HG02678 (cell line): Measurements from ENCODE around the gene KIAA1671.
"Not testable (repeated sequence)": the region's sequence is repeated elsewhere in the genome, so short reads cannot be mapped to it uniquely, and the experiment has no call there.

ENCODE experiments used
- ATAC-seq: cut with Tn5 transposase; IDR thresholded peaks from one replicate; pipeline ENCODE4 v1.9.1; 2021; ENCODE audit warnings: mild to moderate bottlenecking, moderate library complexity; ENCODE audit not compliant: unreplicated experiment

KIAA1671 gene

GRCh38 chr22:25183949-25184619 is 231.6 kb downstream of the KIAA1671 start:
- ATAC-seq: no peak

- no peak for ATAC-seq
Observed at GRCh38 chr22:25186140-25186539, 233.6 kb downstream of the KIAA1671 start.

DNA sequence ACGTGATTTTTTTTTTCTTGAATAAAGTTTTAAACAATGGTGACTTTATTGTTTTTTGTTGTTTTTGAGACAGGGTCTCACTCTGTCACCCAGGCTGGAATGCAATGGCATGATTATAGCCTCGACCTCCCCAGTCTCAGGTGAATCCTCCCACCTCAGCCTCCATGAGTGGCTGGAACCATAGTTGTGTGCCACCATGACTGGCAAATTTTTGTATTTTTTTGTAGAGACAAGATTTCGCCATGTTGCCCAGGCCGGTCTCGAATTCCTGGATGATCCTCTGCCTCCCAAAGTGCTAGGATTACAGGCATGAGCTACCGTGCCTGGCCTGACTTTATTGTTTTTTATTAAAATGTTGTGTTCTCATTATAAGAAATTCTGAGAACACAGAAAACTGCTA is 235.0 kb downstream of the KIAA1671 start:
- ATAC-seq: no peak

DNA sequence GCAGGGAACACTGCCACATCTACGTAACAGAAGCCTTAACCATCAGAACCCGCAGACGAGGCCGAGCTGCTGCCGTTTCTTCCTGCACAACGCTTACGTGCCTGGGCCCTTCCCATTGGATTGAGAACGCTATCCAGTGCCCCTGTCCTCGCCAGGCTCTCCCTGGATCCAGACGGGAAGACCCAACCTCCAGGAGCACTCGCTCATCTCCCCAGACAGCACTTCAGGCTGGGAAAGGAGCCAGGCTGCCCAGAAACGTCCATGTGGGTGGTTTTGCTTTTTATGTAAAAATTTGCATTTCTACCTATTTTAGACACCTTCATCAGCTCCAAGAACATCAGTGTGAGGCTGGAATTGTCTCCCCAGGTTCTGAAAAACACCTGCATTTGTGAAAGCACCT is 239.9 kb downstream of the KIAA1671 start:
- no peak for ATAC-seq

DNA sequence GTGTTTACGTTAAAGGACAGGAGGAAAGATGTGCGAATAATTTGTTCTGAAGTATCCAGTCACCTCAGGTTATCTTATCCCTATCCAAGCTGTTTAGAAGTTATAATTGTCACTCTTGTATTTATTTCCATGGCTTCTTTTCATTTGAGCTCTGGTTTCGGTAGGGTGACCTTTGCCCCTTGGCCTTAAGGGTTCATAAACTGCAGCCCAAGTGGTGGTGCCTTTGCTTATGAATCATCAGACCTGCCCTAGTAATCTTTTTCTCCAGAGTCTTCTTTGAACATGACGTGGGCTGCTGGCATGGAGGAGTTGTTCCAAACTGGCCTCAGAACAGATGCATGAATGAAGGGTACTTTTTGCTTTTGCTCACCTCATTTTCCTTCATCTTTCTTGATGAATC is 240.6 kb downstream of the KIAA1671 start:
- no peak for ATAC-seq

DNA sequence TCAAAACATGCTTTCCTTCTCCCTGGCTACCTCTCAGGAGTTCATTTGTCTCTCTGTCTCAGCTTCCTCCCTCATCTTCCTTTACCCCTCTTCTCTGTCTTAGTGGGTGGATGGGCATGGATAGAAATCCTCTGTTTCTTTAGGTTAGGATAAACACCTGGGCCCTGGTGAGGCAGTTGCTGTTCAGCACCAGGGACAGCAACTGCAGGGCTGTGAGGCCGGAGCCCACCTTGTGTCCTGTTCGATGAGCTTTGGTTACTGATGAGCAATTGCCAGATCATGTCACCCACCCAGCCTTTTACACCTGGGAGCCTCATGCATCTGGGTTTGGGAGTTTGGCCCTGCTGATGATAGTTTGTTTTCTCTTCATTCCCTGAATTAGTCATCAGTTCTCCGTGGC is 241.0 kb downstream of the KIAA1671 start:
- no peak for ATAC-seq

DNA sequence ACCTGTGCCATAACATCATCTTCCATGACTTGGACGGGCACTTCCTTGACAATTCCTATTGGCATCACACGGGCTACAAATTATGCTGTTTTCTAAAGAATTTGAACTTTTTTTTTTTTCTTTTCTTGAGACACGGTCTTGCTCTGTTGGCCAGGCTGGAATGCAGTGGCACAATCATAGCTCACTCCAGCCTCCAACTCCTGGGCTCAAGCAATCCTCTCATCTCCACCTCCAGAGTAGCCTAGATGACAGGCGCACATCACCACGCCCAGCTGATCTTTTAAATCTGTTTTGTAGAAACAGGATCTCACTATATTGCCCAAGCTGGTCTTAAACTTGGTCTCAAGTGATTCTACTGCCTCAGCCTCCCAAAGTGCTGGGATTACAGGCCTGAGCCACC is 243.8 kb downstream of the KIAA1671 start:
- no peak for ATAC-seq

DNA sequence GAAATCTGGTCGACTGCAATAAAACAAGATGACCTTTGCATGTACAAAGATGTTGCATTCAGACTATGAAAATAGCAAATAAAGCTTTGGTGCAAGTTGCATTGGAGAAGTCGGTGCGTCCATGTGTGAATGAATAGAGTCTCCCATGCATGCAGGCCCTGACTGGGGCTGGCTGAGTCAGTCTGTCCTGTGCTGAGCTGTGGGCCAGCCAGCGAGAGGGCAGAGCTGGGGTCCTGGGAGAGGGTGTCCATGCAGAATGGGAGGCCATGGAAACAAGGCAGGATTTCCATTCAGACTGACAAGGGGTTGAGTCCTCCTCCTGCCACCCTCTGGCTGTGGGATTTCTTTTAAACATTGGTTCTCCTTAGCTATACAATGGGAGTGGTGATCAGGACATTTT is 244.8 kb downstream of the KIAA1671 start:
- ATAC-seq: no peak

DNA sequence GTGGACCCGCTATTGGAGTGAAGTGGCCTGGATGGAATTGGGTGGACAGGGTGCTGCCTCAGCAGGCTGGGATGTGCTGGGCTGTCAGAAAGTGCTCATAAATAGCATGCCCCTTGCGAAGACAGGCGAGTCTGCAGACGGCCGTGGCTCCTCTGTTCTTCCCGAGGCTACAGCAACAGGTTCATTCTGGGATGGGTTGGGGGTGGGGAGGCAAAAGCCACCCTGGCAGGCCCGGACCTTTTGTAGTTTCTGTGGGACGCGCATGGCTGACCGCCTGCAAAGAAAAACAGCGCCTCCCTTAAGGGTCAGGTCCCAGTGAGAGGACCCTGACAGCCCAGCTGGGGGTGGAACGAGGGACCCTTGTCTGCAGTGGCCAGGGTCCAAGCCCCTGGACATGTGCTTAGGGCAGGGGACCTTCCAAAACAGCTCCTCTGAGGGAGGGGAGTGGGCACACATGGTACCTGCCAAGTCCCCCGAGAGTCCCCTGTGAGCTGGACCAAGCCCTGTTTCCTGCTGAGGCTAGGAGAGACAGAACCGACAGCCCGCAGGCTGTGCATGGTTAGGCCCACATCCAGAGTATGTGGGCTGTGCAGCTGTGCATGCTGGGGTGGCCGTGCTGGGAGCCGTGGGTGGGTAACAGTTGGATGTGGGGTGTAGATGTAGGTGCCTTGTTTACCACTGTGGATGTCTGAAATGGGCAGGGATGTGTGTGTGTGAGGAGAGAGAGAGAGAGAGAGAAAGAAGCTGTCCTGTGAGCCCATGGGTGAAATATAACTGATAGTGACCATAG is 247.4 kb downstream of the KIAA1671 start, which contains the start of gene CRYBB3:
TSS of gene CRYBB3 (plus strand) at position 128 of the 790 bp plus-strand sequence. CDS start 1,539 bp downstream, outside the sequence.
- ATAC-seq: no peak

DNA sequence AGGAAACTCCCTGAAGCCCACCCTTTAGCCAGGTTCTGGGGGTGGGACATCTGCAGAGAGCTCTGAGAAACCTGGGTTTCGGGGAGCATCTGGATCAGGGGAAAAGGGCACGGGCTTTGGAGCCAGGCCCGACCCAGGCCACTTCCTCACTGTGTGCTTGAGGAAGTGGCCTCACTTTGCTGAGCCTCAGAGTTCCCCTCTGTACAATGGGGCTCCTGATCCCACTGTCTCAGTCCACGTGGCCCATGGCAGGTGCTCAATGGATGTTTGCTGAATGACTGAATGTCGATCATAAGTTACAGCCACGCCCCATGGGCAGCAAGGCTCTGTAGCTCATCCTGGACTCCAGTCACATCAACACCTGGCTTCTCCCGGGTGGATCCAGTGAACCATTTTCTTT is 248.5 kb downstream of the KIAA1671 start:
- no peak for ATAC-seq

DNA sequence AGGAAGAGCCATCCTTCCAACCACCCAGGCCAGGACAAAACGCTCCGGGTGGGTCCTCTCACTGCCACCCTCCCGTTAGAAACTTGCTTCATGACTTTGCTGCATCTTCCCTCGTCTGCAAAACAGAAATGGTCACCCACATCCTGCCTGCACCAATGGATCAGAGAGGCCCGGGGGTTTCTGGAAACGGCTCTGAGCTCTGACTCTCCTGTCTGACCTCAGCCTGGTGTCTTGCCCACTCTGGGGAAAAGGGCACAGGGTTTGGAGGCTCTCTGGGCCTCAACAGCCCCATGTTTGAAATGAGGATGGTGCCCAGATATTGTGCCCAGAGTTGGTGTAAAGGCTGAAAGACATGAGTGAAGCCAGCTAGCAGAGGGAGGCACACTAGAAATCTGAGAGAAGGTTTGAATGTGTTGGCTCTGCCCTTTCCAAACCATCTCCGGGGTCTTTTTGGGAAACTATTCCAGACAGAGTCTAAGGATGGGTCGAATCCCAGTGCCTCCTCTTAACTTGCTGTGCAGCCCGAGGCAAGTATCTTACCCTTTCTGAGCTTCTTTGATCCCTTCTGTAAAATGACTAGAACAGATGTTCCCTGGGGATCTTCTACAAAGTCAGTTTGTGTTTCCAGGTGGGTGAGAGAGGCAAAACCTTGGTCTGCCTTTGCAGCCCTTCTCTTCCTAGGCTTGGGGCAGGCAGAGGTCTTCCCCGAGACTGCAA is 249.2 kb downstream of the KIAA1671 start:
- no peak for ATAC-seq

- no peak for ATAC-seq
Observed at GRCh38 chr22:25202290-25202921, 249.9 kb downstream of the KIAA1671 start.

- ATAC-seq: no peak
Observed at GRCh38 chr22:25203082-25203481, 250.6 kb downstream of the KIAA1671 start.

DNA sequence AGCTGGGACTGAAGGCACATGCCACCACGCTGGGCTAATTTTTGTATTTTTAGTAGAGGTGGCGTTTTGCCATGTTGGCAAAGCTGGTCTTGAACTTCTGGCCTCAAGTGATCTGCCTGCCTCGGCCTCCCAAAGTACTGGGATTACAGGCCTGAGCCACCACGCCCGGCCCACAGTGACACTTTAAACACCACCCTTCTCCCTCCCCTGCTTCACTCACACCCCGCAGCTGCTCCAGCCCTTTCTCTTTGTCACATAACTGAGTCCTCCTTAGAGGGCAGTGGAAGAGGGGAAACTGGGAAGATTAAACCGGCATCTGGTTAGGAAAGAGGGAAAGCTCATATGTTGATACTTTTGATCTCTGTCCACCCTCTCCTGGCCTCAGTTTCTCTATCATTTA is 252.0 kb downstream of the KIAA1671 start:
- ATAC-seq: not testable (repeated sequence)

DNA sequence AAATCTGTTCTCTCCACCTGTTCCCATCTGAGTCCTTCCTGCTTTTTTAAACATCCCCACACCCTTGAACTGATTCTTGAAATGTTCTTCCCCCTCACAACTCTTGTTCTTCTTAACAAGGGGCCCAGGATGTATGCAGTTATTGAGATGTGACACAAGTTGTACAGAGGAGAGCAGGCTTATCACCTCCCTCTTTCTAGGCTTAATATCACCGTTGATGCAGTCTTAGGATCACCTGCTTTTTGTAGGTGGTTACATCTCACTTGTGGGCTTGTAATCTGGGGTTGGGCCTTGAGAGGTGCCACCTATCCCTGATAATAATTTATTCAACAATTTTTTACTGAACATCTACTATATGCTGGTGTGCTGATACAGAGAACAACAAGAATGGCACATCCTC is 253.3 kb downstream of the KIAA1671 start:
- no peak for ATAC-seq

DNA sequence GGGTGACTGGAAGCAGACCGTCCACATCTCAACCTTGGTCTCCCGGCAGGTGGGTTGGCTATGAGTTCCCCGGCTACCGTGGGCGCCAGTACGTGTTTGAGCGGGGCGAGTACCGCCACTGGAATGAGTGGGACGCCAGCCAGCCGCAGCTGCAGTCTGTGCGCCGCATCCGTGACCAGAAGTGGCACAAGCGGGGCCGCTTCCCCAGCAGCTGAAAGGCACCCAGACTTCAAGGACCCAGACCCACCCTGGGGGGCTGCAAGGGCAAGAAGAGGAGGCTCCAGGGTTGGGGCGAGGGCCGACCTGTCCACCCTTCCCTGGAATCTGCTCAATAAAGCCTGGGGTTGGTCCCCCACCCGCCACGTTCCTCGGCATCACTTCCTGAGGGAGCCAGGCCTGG is 254.5 kb downstream of the KIAA1671 start:
- ATAC-seq: no peak

- no peak for ATAC-seq
Observed at GRCh38 chr22:25207553-25208157, 255.1 kb downstream of the KIAA1671 start.

DNA sequence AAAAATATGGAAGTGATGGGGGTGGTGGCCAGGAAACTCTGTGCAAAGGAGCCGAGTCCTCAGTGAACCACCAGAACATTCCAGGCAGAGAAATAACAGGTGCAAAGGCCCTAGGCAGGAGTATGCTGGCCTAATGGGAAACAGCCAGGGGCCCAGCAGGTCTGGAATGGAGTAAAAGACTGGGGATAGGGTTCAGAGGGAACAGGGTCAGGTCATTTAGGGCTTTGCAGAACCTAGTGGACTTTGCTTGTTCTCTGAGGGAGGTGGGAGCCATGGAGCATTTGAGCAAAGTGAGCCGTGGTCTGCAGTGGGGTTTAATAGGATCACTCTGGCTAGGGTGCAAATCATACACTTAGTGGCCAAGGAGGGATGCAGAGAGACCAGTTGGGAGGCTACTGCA is 255.8 kb downstream of the KIAA1671 start:
- ATAC-seq: no peak

DNA sequence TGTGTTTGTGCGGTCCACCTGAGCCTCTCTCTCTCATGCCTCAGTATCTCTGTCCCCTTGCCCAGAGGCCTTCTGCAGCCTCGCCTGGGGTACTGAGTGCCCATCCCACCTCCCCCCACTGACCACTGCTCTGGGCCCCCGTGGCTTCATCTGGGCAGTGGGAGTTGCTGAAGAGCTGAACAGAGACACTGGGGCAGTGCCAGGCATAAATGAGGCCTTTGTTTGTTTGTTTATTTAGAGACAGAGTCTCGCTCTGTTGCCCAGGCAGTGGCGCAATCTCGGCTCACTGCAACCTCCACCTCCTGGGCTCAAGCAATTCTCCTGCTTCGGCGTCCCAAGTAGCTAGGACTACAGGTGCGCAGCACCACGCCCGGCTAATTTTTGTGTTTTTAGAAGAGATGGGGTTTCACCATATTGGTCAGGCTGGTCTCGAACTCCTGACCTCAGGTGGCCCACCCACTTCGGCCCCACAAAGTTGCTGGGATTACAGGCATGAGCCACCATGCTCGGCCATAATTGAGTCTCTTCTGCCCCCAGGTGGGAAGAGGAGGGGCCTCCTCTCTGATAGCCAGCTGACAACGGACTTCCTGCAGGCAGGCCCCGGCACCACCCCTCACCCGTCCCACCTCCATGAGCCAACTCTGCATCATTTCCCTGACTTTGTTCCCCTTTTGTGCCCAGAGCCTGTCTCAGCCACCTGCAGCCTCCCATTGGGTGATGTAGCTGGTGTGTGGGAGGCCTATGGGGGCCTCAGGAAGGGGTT is 256.4 kb downstream of the KIAA1671 start:
- ATAC-seq: no peak

GRCh38 chr22:25210793-25211192 is 258.3 kb downstream of the KIAA1671 start:
- ATAC-seq: no peak
